Right lobe of liver (tissue), 4 donors: ENCODE data around the gene JPT1.

Experiments used
- POLR2A ChIP-seq: fragments of 450-650 bp; IDR thresholded peaks from one replicate; pipeline ENCODE4 v1.6.1; 2017; ENCODE audit warnings: antibody characterized with exemption, mild to moderate bottlenecking
- TF ChIP-seq, protein P1 (sequence below), 4 donors: fragments of 200-600 bp in 3 of 4; fragments of 450-650 bp in 1 of 4; IDR thresholded peaks; one replicate each; pipeline versions ENCODE4 v1.5.1 to v1.8.0; 2016 to 2022; ENCODE audit warnings: antibody characterized with exemption in 4 of 4, mild to moderate bottlenecking in 2 of 4
- donor health status: DM: no; HTN: no; CAD: no.
- donor health status: DM: no; HTN: no; CAD: no.
- donor health status: DM: no; HTN: yes; CAD: no.

DNA sequence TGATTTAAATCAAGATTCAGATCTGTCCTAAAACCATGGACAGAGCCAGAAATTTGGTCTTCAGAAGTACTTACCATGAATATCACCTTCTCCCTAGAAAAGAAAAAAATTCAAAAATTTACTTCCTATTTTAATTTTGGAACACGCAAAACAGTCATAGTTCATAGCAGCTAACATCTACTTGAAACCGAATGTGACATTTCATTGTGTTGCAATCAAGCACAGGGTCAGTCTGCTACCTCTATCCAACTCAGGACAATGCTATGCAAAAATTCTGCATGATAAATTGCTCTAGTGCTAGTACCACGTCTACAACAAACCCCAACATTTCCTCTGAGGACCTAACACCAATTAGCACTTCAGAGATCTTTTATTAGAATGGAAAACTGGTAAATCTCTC lies 7.7 kb downstream of the JPT1 start:
- TF ChIP-seq, protein P1, sequence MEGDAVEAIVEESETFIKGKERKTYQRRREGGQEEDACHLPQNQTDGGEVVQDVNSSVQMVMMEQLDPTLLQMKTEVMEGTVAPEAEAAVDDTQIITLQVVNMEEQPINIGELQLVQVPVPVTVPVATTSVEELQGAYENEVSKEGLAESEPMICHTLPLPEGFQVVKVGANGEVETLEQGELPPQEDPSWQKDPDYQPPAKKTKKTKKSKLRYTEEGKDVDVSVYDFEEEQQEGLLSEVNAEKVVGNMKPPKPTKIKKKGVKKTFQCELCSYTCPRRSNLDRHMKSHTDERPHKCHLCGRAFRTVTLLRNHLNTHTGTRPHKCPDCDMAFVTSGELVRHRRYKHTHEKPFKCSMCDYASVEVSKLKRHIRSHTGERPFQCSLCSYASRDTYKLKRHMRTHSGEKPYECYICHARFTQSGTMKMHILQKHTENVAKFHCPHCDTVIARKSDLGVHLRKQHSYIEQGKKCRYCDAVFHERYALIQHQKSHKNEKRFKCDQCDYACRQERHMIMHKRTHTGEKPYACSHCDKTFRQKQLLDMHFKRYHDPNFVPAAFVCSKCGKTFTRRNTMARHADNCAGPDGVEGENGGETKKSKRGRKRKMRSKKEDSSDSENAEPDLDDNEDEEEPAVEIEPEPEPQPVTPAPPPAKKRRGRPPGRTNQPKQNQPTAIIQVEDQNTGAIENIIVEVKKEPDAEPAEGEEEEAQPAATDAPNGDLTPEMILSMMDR (IDR thresholded peaks at IDR 0.05): no peak
- no peak for TF ChIP-seq POLR2A
